Measurements from ENCODE around the gene RAP1GAP. TPM values are rescaled to one million over a fixed set of nuclear protein-coding genes. Genes with fewer than 3 reads are reported as not detected.

The RAP1GAP gene
- total and polyA plus RNA-seq, 3 donors from 2014 or later = 7.4 to 8.4 (median 8.0) TPM

DNA sequence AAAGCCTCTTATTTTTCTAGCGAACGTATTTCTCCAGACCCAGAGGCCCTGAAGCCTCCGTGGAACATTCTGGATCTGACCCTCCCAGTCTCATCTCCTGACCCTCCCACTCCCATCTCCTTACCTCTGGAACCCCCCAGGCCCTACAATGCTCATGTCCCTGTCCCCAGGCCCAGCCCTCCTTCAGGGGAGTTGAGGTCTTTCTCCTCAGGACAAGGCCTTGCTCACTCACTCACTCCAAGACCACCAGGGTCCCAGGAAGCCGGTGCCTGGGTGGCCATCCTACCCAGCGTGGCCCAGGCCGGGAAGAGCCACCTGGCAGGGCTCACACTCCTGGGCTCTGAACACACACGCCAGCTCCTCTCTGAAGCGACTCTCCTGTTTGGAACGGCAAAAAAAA lies 91.2 kb downstream of the RAP1GAP start:
- intact Hi-C loops (cut with DNase I; ENCODE audit: low total_unique reads) = no loop called here

DNA sequence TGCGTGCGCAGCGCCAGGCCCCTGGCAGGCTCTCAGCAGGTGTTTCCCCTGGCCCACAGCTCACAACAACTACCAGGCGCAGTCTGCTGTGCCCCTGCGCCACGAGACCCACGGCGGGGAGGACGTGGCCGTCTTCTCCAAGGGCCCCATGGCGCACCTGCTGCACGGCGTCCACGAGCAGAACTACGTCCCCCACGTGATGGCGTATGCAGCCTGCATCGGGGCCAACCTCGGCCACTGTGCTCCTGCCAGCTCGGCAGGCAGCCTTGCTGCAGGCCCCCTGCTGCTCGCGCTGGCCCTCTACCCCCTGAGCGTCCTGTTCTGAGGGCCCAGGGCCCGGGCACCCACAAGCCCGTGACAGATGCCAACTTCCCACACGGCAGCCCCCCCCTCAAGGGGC lies 91.8 kb downstream of the RAP1GAP start:
- Histone ChIP-seq H3K27ac (no peak overlapping the region), H3K4me3 (no peak overlapping the region), H3K36me3 (ENCODE audit: low read depth, missing control alignments) (no peaks in the 10 kb centered on the region), H3K27me3 (no peaks in the 10 kb centered on the region), H3K4me1 (peaks cover 9% of the 10 kb centered on the region), H3K9me3 (no peaks in the 10 kb centered on the region)
- TF ChIP-seq, protein P1, sequence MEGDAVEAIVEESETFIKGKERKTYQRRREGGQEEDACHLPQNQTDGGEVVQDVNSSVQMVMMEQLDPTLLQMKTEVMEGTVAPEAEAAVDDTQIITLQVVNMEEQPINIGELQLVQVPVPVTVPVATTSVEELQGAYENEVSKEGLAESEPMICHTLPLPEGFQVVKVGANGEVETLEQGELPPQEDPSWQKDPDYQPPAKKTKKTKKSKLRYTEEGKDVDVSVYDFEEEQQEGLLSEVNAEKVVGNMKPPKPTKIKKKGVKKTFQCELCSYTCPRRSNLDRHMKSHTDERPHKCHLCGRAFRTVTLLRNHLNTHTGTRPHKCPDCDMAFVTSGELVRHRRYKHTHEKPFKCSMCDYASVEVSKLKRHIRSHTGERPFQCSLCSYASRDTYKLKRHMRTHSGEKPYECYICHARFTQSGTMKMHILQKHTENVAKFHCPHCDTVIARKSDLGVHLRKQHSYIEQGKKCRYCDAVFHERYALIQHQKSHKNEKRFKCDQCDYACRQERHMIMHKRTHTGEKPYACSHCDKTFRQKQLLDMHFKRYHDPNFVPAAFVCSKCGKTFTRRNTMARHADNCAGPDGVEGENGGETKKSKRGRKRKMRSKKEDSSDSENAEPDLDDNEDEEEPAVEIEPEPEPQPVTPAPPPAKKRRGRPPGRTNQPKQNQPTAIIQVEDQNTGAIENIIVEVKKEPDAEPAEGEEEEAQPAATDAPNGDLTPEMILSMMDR (IDR thresholded peaks at IDR 0.05) = no peak
- TF ChIP-seq POLR2A (IDR thresholded peaks at IDR 0.05) = no peak
- DNase-seq = no peak
- intact Hi-C loops (cut with DNase I; ENCODE audit: low total_unique reads) = no loop called here
- WGBS, 2 donors = 91 to 99% methylated on average over 13 to 26 of the region's 26 CpGs

More for the DNA sequence above, 91.2 kb downstream of the RAP1GAP start:
- Histone ChIP-seq H3K9me3 (no peaks in the 10 kb centered on the region), H3K27ac (no peak overlapping the region), H3K36me3 (ENCODE audit: low read depth, missing control alignments) (no peaks in the 10 kb centered on the region), H3K27me3 (no peaks in the 10 kb centered on the region), H3K4me1 (peaks cover 9% of the 10 kb centered on the region), H3K4me3 (no peak overlapping the region)
- WGBS, 2 donors = 84 to 89% methylated on average over 9 of the region's 9 CpGs
- TF ChIP-seq, protein P1 (IDR thresholded peaks at IDR 0.05) = no peak
- DNase-seq = no peak

DNA sequence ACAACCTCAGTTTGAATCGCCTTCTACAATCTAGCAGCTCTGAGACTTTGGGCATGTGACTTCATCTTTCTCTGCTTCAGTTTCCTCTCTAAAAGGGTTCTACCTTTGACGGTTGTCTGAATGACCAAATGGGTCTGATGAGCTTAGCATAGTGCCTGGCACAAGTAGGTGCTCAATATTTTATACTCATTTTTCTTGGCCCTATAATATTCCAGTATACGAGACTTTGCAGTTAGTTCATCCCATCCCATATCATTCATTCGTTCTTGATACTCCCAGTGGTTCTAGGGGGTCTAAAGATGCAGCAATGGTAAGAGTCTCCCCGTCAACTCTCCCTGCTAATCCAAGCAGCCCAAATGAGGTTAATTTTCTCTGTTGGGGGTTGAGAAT lies 92.4 kb downstream of the RAP1GAP start:
- DNase-seq = no peak
- intact Hi-C loops (cut with DNase I; ENCODE audit: low total_unique reads) = no loop called here
- Histone ChIP-seq H3K4me3 (no peak overlapping the region), H3K9me3 (no peaks in the 10 kb centered on the region), H3K36me3 (ENCODE audit: low read depth, missing control alignments) (no peaks in the 10 kb centered on the region), H3K4me1 (peaks cover 9% of the 10 kb centered on the region), H3K27me3 (no peaks in the 10 kb centered on the region), H3K27ac (no peak overlapping the region)
- no peak for TF ChIP-seq POLR2A (IDR thresholded peaks at IDR 0.05)
- TF ChIP-seq, protein P1 (IDR thresholded peaks at IDR 0.05) = no peak
- WGBS, 2 donors = 93 to 96% methylated on average over 5 of the region's 5 CpGs

DNA sequence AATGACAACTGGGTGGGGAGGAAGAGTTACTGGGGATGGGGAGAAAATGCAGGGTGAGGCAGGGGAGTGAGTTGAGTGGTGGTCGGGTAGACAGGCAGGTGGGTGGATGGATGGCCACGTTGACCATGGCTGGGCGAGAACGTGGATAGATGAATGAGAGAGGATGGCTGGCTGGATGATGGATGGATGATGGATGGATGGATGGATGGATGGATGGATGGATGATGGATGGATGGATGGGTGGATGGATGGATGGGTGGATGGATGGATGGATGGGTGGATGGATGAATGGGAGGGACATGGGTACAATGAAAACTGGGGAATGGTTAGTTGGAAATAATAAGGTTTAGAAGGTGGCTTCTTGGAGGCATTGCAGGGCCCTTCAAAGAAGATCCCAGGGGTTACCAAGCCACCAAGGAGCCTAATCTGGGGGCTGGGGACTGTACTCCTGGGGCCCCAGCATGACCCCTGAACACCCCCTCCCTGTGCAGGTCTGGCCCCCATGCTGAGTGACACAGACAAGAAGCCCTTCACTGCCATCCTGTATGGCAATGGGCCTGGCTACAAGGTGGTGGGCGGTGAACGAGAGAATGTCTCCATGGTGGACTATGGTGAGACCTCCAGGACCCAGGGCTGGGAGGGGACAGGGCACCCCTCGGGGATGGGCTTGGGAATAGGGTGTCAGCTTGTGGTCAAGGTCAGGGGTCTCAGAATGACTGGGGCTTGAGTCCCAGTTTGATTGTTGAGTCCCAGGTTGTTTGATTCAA lies 92.9 kb downstream of the RAP1GAP start:
- intact Hi-C loops (cut with DNase I; ENCODE audit: low total_unique reads) = no loop called here
- TF ChIP-seq, protein P1 (IDR thresholded peaks at IDR 0.05) = no peak
- Histone ChIP-seq H3K4me3 (no peak overlapping the region), H3K36me3 (ENCODE audit: low read depth, missing control alignments) (no peaks in the 10 kb centered on the region), H3K27me3 (no peaks in the 10 kb centered on the region), H3K27ac (no peak overlapping the region), H3K9me3 (no peaks in the 10 kb centered on the region), H3K4me1 (peaks cover 9% of the 10 kb centered on the region)
- no peak for DNase-seq
- WGBS, 2 donors = 96% methylated on average over 7 of the region's 7 CpGs
